Choroid plexus epithelial cell (primary cell): ENCODE measurements around the gene HSPA4.

Experiments
- DNase-seq: peaks from one replicate; pipeline ENCODE4 v3.0.0-alpha.2; 2010; ENCODE audit warnings: low read depth
- H3K4me3 ChIP-seq: 2 replicates; pipeline ENCODE4 v1.5.1; 2011; ENCODE audit warnings: low read depth, mild to moderate bottlenecking, control low read depth, low read length, moderate library complexity
- CTCF ChIP-seq: conservative IDR thresholded peaks from 2 replicates; pipeline ENCODE4 v1.5.1; 2011; ENCODE audit warnings: low read depth, mild to moderate bottlenecking, control low read depth, inconsistent platforms, low read length, moderate library complexity

HSPA4 gene

GRCh38 chr5:133147815-133148567 lies 96.2 kb downstream of the HSPA4 start:
- TF ChIP-seq CTCF, result no peak
- no peak overlapping the region for H3K4me3 ChIP-seq
- DNase-seq, result peak; percentile 73

- TF ChIP-seq CTCF, result no peak
- no peak overlapping the region for H3K4me3 ChIP-seq
Measured at GRCh38 chr5:133149345-133149744, 97.5 kb downstream of the HSPA4 start.

GRCh38 chr5:133150909-133151544 lies 99.2 kb downstream of the HSPA4 start:
- H3K4me3 ChIP-seq, result no peak overlapping the region
- no peak for TF ChIP-seq CTCF
- no peak for DNase-seq

More at GRCh38 chr5:133149345-133149744, 97.5 kb downstream of the HSPA4 start:
- DNase-seq, result no peak

GRCh38 chr5:133154274-133155075 lies 102.7 kb downstream of the HSPA4 start:
- no peak overlapping the region for H3K4me3 ChIP-seq
- TF ChIP-seq CTCF, result no peak
- no peak for DNase-seq

- TF ChIP-seq CTCF, result no peak
- H3K4me3 ChIP-seq, result no peak overlapping the region
- DNase-seq, result peak; percentile 12
Measured at GRCh38 chr5:133155326-133155969, 103.6 kb downstream of the HSPA4 start.
